CD4-positive, alpha-beta T cell (primary cell): ENCODE data around the gene NETO2. TPM values are rescaled to one million over a fixed set of nuclear protein-coding genes. Genes with fewer than 3 reads are reported as not detected.

Experiments
- ATAC-seq: fragments of 200-7000 bp; cut with Tn5 transposase; one replicate; pipeline ENCODE4 v1.10.0; 2022; ENCODE audit warnings: mild to moderate bottlenecking; ENCODE audit not compliant: poor library complexity
- CTCF ChIA-PET: fragments of 350-600 bp; sonication (Branson Sonifier 250); formaldehyde crosslinking; loops from one replicate; lab custom pipeline; 2021; ENCODE audit warnings: antibody characterized with exemption, inconsistent platforms; lab: Charles Lee
- POLR2A ChIA-PET: fragments of 350-600 bp; sonication (Branson Sonifier 250); formaldehyde crosslinking; loops from one replicate; lab custom pipeline; 2021; ENCODE audit warnings: antibody characterized with exemption, inconsistent platforms; lab: Charles Lee
- DNase-seq, 14 experiments: peaks; one replicate each; pipeline ENCODE4 v3.0.0-alpha.2; 2013 to 2020; ENCODE audit warnings: mixed read lengths in 2 of 14
- H3K27ac ChIP-seq, 2 donors: one replicate each; pipeline versions ENCODE4 v1.5.1 to v1.7.0; 2013; ENCODE audit warnings: low read length in 2 of 2, low read depth in 1 of 2, mild to moderate bottlenecking in 1 of 2
- H3K27me3 ChIP-seq, 2 experiments: 1 replicate in 1 of 2; 2 replicates in 1 of 2; pipeline versions ENCODE4 v1.6.1 to v1.7.0; 2013; ENCODE audit warnings: low read length in 2 of 2, control low read depth in 1 of 2, mild to moderate bottlenecking in 1 of 2, moderate library complexity in 1 of 2; ENCODE audit not compliant: insufficient read depth in 2 of 2, control insufficient read depth in 1 of 2
- H3K36me3 ChIP-seq: one replicate; pipeline ENCODE4 v1.6.1; 2013; ENCODE audit warnings: low read length, control low read depth; ENCODE audit not compliant: insufficient read depth
- H3K4me1 ChIP-seq: one replicate; pipeline ENCODE4 v1.6.1; 2013; ENCODE audit warnings: low read length, control low read depth; ENCODE audit not compliant: insufficient read depth
- H3K4me3 ChIP-seq: one replicate; pipeline ENCODE4 v1.5.1; 2013; ENCODE audit warnings: mild to moderate bottlenecking, low read length, moderate library complexity
- H3K9me3 ChIP-seq, 2 experiments: 1 replicate in 1 of 2; 2 replicates in 1 of 2; pipeline versions ENCODE4 v1.6.1 to v1.7.0; 2013; ENCODE audit warnings: low read length in 2 of 2, mild to moderate bottlenecking in 2 of 2, control low read depth in 1 of 2, moderate library complexity in 1 of 2; ENCODE audit not compliant: control insufficient read depth in 1 of 2, insufficient read depth in 1 of 2
- H3K27ac Mint-ChIP-seq: one replicate; pipeline ENCODE4 v1.8.0; 2020; ENCODE audit warnings: mixed read lengths
- H3K27me3 Mint-ChIP-seq: one replicate; pipeline ENCODE4 v1.8.0; 2021; ENCODE audit warnings: mixed read lengths
- H3K36me3 Mint-ChIP-seq: one replicate; pipeline ENCODE4 v1.8.0; 2021; ENCODE audit warnings: low read depth, mixed read lengths
- H3K4me1 Mint-ChIP-seq: one replicate; pipeline ENCODE4 v1.8.0; 2021; ENCODE audit warnings: low read depth, mixed read lengths
- H3K4me3 Mint-ChIP-seq: one replicate; pipeline ENCODE4 v1.8.0; 2020; ENCODE audit warnings: mild to moderate bottlenecking, mixed read lengths
- H3K9me3 Mint-ChIP-seq: one replicate; pipeline ENCODE4 v1.8.0; 2020; ENCODE audit warnings: mixed read lengths
- CTCF ChIP-seq: fragments of 200-600 bp; IDR thresholded peaks from one replicate; pipeline ENCODE4 v1.8.0; 2022; ENCODE audit warnings: antibody characterized with exemption, mild to moderate bottlenecking
- intact Hi-C, 2 experiments: fragments of 100-400 bp; cut with DNase I in 1 of 2; cut with micrococcal nuclease in 1 of 2; formaldehyde crosslinking; loops; one replicate each; pipeline versions ENCODE4 v1.15.1 to v1.9.0; 2023 to 2025; cut with DNase I, micrococcal nuclease
- total RNA-seq, 174 experiments: library from RNA in 2 of 174; stranded (reverse) in 2 of 174; gene quantifications; one replicate each; pipeline ENCODE4 v1.2.3 and lab custom pipeline; 2021 to 2026

NETO2 gene
- total RNA-seq, 2 experiments from 2014 or later = 1.8 to 1.9 TPM

GRCh38 chr16:47043970-47044684 is 99.6 kb downstream of the NETO2 start:
- H3K9me3 ChIP-seq = no peaks in the 10 kb centered on the region
- no peak for DNase-seq
- ATAC-seq = no peak
- CTCF ChIA-PET = no interaction called here
- H3K4me1 ChIP-seq = peaks cover 11% of the 10 kb centered on the region
- H3K4me3 ChIP-seq = no peak overlapping the region
- no peaks in the 10 kb centered on the region for H3K9me3 Mint-ChIP-seq
- H3K36me3 Mint-ChIP-seq = no peaks in the 10 kb centered on the region
- H3K4me1 Mint-ChIP-seq = peaks cover 14% of the 10 kb centered on the region
- H3K4me3 Mint-ChIP-seq = no peak overlapping the region
- POLR2A ChIA-PET = no interaction called here
- intact Hi-C loops = no loop called here
- H3K27me3 Mint-ChIP-seq = no peaks in the 10 kb centered on the region
- H3K27ac Mint-ChIP-seq = no peak overlapping the region
- no peak overlapping the region for H3K27ac ChIP-seq
- no peak for TF ChIP-seq CTCF
- H3K27me3 ChIP-seq = no peaks in the 10 kb centered on the region
- H3K36me3 ChIP-seq = no peaks in the 10 kb centered on the region

GRCh38 chr16:47043200-47043599 is 100.5 kb downstream of the NETO2 start:
- Histone ChIP-seq H3K27me3 (no peaks in the 10 kb centered on the region), H3K4me3 (no peak overlapping the region), H3K4me1 (peaks cover 14% of the 10 kb centered on the region), H3K27ac (no peak overlapping the region), H3K9me3 (no peaks in the 10 kb centered on the region), H3K36me3 (no peaks in the 10 kb centered on the region)
- no peaks in the 10 kb centered on the region for H3K36me3 Mint-ChIP-seq
- no peak overlapping the region for H3K27ac Mint-ChIP-seq
- no peak for ATAC-seq
- intact Hi-C loops = no loop called here
- CTCF ChIA-PET = interaction anchor here (1.0 kb wide), 1 partner anchor 9 kb away, joined by 3 read pairs; no protein-coding TSS in a partner anchor
- POLR2A ChIA-PET = no interaction called here
- H3K27me3 Mint-ChIP-seq = no peaks in the 10 kb centered on the region
- H3K9me3 Mint-ChIP-seq = no peaks in the 10 kb centered on the region
- DNase-seq = no peak
- H3K4me3 Mint-ChIP-seq = no peak overlapping the region
- peaks cover 14% of the 10 kb centered on the region for H3K4me1 Mint-ChIP-seq
- TF ChIP-seq CTCF = no peak

- H3K4me3 ChIP-seq = peak overlapping the region; percentile 74
- Mint-ChIP-seq H3K27me3 (no peaks in the 10 kb centered on the region), H3K36me3 (no peaks in the 10 kb centered on the region), H3K9me3 (no peaks in the 10 kb centered on the region), H3K27ac (no peak overlapping the region), H3K4me1 (no peaks in the 10 kb centered on the region), H3K4me3 (peak overlapping the region; percentile 67)
- peak; percentile 93 for TF ChIP-seq CTCF
- no peak overlapping the region for H3K27ac ChIP-seq
- ChIA-PET POLR2A (interaction anchor here (0.7 to 3.4 kb wide), 5 partner anchors 62 to 1127 kb away, joined by 3 to 28 read pairs (median 4); partner anchors contain the start of genes DNAJA2, ITFG1, NETO2 and PHKB), CTCF (interaction anchor here (0.6 to 2.4 kb wide), 21 partner anchors 9 to 1129 kb away, joined by 3 to 24 read pairs (median 4); partner anchors contain the start of genes DNAJA2, NETO2 and PHKB)
- no peaks in the 10 kb centered on the region for H3K27me3 ChIP-seq
- H3K9me3 ChIP-seq = no peaks in the 10 kb centered on the region
- intact Hi-C loops = loop anchor here (1.0 to 10.0 kb wide), 8 partner anchors 63 to 1587 kb away; partner anchors contain the start of genes ITFG1 (in 1 of the 2), NETO2 (in 1 of the 2), ORC6 (in 1 of the 2) and PHKB (in 1 of the 2)
- ATAC-seq = peak; percentile 97
- H3K4me1 ChIP-seq = peaks cover 13% of the 10 kb centered on the region
- DNase-seq = peak; percentile 76 to 94 (median 88)
- no peaks in the 10 kb centered on the region for H3K36me3 ChIP-seq
Observed at GRCh38 chr16:47037746-47038458, 105.8 kb downstream of the NETO2 start.
